GM21619 (cell line): ENCODE data around the gene ANK3.

Experiments
- ATAC-seq: cut with Tn5 transposase; IDR thresholded peaks from one replicate; pipeline ENCODE4 v1.9.1; 2021; ENCODE audit not compliant: unreplicated experiment

The ANK3 gene

DNA sequence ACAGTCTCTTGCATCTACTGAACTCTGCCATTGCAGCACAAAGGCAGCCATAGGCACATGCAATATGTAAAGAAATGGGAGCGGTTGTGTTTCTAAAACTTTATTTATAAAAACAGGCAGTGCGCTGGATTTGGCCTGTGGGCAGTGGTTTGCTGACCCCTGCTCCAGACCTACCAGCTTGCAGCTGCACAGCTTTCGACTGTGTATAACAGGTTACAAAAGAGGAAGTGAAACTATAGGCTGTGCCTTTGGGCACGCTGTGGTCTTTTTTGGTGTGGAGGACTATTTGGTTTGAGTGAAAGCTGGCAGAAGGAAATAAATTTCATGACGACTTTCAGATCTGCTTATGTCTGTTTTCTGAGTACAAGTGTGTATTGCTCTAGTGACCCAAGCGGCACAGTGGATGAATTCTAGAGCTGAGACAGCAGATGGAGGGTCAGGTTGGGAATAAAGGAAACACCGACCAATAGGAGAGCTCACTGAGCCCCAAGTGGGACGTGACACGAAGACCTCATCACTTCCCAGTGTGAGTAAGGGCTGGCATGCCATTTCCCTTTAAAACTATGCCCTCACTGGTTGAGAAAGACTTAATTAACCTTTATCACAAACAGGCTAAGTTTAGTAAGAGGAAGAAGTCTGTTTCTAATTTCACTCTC is 152.7 kb downstream of the ANK3 start:
- ATAC-seq = peak; percentile 96

DNA sequence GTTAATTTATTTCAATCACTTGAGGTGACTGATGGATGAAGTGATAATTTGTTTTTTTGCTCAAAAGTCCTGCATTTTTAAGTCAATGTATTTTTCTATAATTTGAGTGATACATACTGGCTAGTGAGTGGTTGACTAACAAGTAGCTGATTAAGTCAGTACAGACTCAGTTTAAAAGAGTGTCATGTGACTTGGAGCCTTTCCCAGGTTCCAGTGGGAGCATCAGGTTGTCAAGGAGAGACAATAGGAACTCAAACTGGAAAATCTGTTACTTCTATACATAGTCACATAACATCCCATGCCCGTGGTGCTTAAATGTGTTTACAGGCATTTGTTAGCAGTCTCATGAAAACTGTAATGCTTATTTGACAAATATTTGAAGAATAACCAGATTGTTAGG is 154.7 kb downstream of the ANK3 start:
- ATAC-seq = no peak

DNA sequence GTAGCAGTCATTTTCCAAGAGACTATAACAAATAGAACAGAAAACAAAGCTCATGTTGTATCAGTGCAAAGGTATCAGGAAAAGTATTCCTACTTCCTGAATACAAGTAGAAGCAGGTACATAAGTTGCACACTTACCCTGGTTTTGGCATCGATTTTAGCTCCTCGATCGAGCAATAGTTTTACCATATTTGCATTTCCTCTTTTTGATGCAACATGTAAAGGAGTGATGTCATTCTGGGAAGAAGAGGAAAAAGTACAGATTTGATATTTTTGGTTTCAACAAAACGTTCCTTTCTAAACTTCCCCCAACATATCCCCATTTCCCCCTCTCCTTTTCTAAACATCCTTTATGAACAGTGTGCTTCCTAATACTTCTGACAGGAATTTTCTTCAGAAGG is 155.1 kb downstream of the ANK3 start:
- no peak for ATAC-seq

DNA sequence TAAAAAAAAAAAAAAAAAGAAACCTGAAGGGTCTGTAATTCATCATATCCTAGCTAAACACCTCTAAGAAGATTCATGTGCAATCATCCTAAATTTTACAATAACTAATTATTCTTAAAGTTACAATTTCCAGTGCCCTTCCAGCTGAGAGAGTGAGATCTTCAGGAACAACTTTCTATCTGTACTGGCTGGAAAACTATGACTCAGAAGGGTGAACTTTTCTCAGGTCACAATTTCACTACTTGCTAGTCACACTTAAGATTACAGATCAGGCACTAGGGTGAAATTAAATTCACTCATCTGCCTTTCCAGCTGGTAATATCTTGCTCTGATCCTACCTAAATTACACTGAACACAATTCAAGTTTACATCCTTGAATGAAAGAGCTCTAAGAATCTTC is 158.8 kb downstream of the ANK3 start:
- ATAC-seq = no peak

DNA sequence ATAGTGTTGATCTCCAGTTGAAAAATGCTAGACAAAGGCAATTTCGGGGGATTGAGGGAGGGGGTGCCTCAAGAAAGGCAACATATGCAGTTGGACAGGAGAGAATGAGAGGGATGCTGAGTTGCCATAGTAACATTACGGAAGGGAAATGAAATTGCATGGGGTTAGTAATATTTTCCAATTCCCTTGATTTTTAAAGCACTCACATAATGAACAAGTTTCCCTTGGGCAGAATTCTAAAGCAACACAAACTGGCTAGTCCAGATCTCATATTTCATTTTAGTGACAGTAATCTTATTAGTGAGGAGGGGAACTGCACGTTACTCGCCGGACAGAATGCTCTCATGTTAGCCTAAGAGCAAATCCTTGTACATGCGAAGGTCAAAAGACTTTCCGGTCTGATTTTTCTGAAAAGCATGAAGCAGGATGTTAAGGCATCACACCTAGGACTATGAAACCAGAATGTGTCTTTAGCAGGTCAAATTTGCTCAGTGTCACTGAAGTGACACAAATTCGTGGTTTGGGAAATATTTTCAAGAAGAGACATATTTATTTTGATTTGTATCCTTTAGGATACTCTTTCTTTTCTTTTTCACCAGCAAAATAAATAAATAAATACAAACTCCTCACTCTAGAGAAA is 165.5 kb downstream of the ANK3 start:
- ATAC-seq = no peak

DNA sequence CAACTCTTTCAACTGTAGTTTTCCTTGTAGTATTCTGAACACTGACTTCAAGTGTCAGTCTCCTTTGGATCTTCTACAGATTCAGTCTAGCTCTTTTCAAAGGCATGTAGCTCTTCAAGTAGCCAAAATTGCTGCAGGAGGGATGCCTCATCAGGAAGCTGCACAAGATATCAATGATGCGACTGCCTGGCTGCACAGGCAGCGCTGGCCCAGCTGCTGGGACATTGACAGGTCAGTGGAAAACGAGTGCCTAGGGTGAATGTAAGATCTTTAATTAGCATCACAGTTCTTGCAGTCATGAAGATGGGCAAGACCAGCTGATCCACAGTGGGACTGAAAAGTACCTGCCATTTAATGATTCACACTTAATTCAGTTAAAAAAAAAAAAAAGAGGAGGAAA is 167.6 kb downstream of the ANK3 start:
- no peak for ATAC-seq

DNA sequence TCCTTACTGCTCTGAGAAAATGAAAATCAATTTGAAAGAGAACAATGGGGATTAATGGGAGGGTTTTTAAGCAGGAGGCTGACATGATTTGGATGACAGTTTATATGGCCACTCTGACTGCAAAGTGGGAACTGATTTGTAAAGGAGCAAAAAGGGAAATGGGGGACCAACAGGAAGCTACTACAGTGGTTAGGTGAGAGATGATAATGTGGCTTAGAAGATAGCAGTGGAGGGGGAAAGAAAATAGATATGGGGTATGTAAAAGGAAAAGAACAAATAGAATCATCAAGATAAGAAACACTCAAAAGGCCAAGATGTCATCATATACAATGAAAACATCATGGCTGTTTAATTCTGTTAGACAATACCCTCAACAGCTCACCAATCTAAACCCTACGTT is 177.5 kb downstream of the ANK3 start:
- no peak for ATAC-seq

DNA sequence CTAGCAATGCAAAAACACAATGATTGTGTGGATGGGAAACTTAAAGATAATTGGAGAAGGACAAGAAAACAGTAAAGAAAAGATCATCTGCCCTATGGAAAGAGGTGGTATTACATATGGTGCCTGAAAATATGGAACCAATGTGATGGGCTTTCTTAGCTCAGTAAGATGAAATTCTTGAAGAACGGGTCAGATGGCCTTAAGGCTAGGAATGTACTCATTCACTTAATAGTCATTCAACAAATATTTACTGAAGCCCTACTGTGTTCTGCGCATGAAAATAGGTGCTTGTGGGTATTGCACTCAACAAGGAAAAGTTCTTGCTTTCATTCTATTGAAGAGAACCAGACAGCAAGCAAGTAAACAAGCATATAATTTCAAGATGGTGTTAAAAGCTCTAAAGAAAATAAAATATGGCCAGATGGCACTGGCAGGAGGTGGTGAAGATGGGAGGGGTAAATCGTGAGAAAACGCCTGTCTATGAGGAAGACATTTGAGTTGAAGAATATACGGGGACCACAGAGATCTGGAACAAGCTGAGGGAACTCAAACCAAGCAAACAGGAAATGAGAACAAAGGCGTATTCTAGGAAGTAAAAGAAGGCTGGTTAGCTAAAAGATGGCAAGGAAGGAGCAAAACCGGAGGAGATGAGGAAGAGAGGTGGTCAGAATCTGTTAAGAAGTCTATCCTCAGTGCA is 179.7 kb downstream of the ANK3 start:
- no peak for ATAC-seq

DNA sequence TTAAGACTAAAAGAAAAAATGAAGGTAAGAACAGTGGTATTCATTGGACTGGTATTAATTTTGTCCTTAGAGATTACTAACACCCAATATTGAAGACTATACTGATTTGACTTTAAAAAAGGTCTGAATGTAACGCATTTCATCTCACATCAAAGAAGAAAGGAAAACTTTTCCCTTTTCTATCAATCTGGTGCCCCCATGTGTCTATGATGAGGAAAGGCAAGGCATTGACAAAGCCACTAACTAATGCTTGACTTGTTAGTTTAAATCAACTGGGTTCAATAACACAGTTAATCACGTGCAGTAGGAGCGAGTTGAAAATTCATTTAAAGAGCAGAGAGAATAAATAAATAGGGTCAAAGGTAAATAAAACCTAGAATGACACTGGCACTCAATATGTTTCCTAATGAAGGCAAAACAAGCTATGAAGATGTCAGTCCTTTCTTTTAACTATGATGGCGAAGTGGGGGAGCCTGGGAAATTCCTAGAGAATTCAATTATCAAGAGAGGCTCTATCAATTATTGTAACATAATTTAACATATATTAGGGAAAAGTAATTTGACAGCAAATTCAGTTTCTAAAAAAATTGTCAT is 180.9 kb downstream of the ANK3 start:
- no peak for ATAC-seq

DNA sequence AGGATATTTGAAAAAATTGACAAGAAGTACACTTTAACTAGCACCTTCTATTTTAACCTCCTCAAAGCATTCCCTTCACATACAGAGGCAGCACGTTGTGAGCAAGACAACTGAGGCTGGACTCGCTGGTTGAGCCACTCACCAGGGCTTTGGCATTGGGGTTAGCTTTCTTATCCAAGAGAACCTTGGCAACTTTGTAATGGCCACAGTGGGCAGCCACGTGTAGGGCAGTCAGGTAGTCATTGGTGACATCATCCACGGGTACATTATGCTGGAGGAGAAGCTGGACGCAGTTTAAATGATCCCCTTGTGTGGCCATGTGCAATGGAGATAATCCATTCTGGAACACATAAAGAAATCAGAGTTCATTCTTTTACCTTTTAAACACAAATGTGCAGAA is 181.8 kb downstream of the ANK3 start:
- ATAC-seq = no peak

DNA sequence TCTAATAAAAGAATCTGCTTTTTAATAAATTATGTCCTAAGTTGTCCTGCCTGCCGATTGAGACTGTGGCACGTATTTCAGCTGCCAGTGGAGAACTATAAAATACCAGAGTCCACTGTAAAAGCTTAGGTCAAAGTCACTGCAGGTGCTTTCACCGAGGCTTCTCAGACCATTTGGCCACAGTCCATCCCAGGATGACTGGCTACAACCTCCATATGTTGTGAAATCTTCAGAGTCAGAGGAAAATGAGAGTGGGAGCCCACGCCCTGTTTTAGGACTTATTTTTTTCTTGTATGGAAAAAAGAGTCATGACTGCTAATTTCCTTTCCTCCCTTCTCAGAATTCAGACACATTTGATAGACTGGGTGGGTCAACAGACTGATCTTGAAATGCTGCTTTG is 182.9 kb downstream of the ANK3 start:
- no peak for ATAC-seq

DNA sequence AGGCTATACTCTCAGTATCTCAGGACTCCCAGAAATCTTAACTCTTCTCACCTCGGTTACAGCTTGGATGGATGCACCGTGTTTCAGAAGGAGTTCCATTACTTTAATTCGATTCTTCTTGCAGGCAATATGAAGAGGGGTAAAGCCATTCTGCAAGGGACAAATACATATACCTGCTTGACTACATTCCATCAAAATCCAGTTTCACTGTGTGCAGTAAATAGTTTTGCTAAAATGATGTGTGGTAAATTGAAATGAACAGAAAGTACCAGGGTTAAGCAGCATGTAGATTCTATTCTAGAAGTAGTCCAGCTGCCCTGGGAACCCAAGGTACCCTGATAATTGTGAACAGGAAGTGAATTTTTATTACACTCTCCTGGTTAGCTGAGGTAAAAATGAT is 183.9 kb downstream of the ANK3 start:
- no peak for ATAC-seq

DNA sequence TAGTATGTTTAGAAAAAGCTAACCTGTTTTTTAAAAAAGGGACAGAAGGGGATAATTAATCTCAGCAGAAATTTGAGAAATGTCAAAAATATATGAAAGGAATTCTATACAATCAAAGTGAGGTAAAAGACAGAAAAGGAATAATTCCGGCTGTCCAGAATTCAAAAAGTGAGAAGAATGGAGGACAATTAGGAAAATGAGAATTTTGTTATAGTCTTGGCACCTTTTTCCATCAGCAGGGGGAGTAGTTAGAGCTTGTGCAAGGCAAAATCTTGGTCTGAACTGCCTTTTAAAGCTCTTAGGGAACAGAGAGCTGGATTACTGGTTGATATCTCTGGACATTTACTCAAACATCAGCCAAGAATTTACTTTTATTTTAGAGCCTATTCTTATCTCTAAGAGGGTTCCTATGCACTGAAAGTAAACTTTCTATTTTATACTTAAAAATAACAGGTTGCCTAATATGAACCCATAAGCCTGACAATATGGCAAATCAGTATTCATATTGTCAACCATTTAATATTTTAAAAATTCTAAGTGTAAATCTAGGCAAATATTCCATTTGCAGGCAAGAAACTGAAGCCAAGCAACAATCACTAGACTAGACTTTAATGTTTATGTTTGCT is 185.6 kb downstream of the ANK3 start:
- no peak for ATAC-seq

DNA sequence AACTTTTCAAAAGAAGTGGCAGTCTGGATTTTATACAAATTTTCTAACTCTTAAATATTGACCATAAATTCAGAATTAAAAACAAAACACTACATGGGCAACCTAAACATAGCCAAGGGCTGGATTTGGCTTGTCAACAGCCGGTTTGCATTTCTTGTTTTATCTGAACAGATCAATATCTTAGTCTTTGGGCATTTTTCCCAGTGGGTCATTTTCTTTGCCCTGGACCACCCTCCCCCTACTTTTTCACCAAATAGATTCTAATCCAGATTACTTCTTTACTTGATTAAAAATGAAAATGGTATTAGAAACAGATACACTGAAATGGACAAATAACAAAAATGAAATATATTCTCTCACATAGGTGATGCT is 189.0 kb downstream of the ANK3 start:
- no peak for ATAC-seq

DNA sequence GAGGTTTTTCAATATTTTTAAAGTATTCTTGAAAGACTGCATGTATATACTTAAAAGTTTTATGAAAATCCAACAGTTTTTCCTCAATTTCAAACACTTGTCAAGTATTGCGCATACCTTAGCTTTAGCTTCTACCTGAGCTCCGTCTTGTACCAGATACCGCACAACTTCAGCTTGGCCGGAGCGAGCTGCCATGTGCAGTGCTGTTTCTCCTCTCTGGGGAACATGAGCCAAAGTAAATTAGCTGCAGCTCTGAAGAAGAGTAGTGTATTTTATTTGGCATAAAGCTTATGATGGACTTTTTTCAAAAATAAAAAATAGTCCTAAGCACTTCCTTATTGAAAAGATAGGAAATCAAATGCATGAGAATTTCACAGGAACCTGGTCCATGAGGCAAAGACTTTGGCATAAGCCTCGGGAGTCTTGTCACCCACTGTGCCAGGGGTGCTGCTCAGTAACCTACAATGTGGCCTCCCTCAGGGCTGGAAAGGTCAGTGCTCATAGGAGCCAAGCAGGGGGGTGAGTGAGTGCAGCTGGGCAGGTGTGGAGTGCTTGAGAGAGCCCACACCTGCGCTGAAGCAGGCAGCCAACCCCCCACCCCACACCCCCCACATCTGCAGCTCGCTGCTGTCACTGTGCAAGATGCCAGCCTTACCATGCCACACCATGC is 189.5 kb downstream of the ANK3 start:
- no peak for ATAC-seq

DNA sequence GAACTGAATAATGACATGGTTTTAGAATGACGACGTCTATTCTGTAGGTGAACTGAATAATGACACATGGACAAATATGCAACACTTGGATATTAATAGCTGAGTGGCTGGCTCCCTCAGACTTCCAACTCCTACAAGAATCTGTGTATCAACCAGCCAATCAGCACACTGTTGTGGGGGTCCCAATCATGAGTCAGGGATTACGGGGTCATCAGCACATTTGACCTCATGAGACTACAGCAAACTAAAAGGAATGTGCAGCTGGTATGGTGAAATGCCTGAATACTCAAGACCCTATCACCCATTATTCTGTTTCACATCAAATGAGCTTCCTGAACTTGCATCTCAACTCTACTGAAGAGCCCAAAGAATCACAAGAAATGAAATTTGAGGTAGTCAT is 192.5 kb downstream of the ANK3 start:
- ATAC-seq = no peak

DNA sequence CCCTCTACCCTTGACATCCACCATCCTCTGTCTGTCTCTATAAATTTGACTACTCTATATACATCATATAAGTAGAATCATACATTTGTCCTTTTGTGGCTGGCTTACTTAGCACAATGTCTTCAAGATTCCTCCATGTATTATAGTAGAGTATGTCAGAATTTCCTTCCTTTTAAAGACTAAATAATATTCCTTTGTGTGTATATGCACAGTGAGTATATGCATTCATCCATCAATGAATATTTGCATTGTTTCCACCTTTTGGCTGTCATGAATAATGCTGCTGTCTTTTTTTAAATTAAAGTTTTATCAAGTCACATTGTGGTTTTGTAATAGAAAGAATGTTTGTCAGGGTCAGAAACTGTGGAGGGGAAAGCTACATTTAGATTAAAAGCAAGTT is 195.3 kb downstream of the ANK3 start:
- ATAC-seq = no peak

DNA sequence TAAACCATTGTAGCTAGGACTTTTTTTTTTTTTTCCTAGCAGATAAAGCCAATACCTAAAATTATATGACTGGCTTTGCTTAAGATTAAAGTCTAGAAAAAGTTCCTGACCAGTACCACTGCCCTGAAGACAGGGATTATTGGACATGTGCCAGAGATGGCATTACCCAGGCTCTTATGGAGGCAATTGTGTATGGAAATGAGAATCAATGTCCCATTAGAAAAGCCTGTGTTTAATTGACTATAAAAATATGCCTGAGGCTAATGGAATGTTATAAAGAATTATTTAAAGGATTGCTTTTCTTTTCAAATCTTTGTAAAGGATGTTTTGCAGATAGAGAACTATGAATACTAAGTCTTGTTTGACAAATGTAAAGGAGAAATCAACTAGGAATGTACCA is 196.7 kb downstream of the ANK3 start:
- ATAC-seq = no peak

DNA sequence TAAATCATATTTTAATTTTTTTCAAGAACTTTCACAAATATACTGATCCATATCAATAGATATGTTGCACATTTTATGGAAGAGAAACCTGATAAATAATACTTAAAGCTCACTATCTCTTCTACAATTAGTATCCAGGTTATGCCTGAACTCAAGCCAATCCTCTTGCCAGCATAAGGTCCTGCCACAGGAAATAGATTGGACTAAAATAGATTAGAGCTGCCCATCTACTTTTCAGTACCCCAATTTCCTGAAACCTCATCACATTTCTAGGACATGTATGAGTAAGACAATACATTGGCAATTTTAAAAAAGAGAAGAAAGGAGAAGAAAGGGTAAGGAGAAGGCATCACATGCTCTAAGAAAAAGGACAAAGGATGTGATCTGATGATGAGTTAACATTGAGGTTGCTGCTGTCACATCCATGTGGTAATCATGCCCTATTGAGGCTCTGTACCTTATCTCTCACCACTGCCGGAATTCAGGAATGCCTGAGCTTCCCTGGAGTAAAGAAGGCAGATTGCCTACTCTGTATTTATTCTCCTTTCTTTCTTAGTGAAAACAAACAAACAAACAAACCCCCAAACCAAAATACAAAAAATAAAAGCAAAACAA is 199.7 kb downstream of the ANK3 start:
- ATAC-seq = no peak

DNA sequence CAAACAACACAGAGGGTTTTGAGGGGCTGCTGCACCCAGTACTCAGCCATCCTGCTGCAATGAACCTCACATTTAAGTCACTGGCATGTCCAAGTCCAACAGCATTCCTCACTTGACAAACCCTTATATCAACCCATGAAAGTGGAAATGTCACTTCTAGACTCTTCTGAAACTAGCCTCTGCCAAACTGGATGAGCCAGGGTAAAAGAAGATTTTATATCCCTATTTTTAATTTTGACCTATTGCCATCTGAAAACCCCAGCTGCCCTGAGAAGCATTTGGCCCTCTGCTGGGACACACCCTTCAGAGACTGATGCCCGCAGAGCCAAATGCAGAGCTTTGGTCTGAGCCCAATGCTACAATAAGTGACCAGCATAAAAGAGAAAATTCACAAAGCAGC is 201.1 kb downstream of the ANK3 start:
- no peak for ATAC-seq

DNA sequence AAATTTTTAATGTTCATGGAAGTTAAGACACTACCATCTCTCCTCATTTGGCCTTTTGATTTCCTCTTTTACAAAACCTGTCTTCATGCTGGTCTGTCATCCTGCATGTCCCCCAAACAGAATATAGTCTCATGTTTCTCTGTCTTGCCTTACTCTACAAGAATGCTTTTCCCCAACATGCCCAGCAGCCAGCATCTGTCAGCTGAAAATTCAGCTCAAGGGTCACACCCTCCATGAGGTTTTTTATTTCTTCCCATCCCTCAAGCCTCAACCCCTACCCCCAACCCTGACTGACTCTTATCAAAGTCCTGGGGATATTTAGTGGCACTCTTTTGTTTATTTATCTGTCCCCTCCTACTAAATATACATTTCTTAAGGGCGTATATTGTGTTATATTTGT is 202.0 kb downstream of the ANK3 start:
- ATAC-seq = no peak
